K562 (cell line): ENCODE measurements around the gene CELF4. TPM values are rescaled to one million over a fixed set of nuclear protein-coding genes. Genes with fewer than 3 reads are reported as not detected.

Experiments used
- ATAC-seq: fragments of 200-7000 bp; cut with Tn5 transposase; 3 replicates; pipeline ENCODE4 v1.9.1; 2020; ENCODE audit warnings: moderate library complexity
- BruUV-seq: library from RNA; stranded (reverse); fragments of 400-500 nt; replicated peaks from 2 replicates; lab custom pipeline; 2021; lab: Mats Ljungman, UMichigan
- CTCF ChIA-PET: fragments of 300-600 bp; formaldehyde crosslinking; extraction: SDS; loops from one replicate; lab custom pipeline; 2021; ENCODE audit warnings: low intra/inter-chr PET ratio; lab: Yijun Ruan, JAX
- POLR2A ChIA-PET: fragments of 300-600, 350-650 bp; sonication (Branson Sonifier 250); formaldehyde crosslinking; extraction: SDS; loops from one replicate; lab custom pipeline; 2021; ENCODE audit warnings: antibody characterized with exemption, inconsistent platforms; lab: Yijun Ruan, JAX
- DNase-seq, 4 experiments: peaks; one replicate each; pipeline versions ENCODE4 v3.0.0 to v3.0.0-alpha.2; 2011 to 2018; ENCODE audit warnings: low spot score in 3 of 4, mixed read lengths in 3 of 4; ENCODE audit errors: extremely low read depth in 1 of 4
- FAIRE-seq: peaks from 2 replicates; lab custom pipeline; 2011; peaks lifted over from hg19 to GRCh38; lab: Jason Lieb, UNC
- H2AFZ ChIP-seq: 2 replicates; pipeline ENCODE4 v1.6.0; 2011; ENCODE audit warnings: low read depth, low read length, control low read depth, inconsistent platforms
- H3K27ac ChIP-seq: fragments of 200-600 bp; 3 replicates; pipeline ENCODE4 v1.8.0; 2011; ENCODE audit warnings: low read depth, mild to moderate bottlenecking, control low read depth, inconsistent platforms, low read length, moderate library complexity, mixed read lengths; ENCODE audit errors: extremely low read depth
- H3K27me3 ChIP-seq, 2 experiments: fragments of 300-600 bp in 1 of 2; 2 replicates in 1 of 2; 3 replicates in 1 of 2; pipeline versions ENCODE4 v1.6.0 to v1.8.0; 2011; ENCODE audit warnings: inconsistent platforms in 2 of 2, low read length in 2 of 2, mild to moderate bottlenecking in 1 of 2, mixed read lengths in 1 of 2, moderate library complexity in 1 of 2; ENCODE audit not compliant: control insufficient read depth in 2 of 2, insufficient read depth in 2 of 2
- H3K36me3 ChIP-seq: fragments of 300-600 bp; 3 replicates; pipeline ENCODE4 v1.8.0; 2011; ENCODE audit warnings: mild to moderate bottlenecking, low read length, inconsistent platforms; ENCODE audit not compliant: control insufficient read depth, insufficient read depth
- H3K4me1 ChIP-seq, 2 experiments: fragments of 200-600 bp in 1 of 2; replicated peaks in 1 of 2; 2 replicates in 1 of 2; 3 replicates in 1 of 2; pipeline versions ENCODE4 v1.5.1 to v1.8.0; 2011; ENCODE audit warnings: inconsistent platforms in 2 of 2, low read length in 2 of 2, mild to moderate bottlenecking in 1 of 2, mixed read lengths in 1 of 2, moderate library complexity in 1 of 2; ENCODE audit not compliant: control insufficient read depth in 2 of 2, insufficient read depth in 2 of 2
- H3K4me2 ChIP-seq: 2 replicates; pipeline ENCODE4 v1.6.1; 2011; ENCODE audit warnings: low read length, control low read depth, inconsistent platforms, mixed read lengths; ENCODE audit not compliant: insufficient read depth
- H3K4me3 ChIP-seq: fragments of 200-600 bp; sonication (generic), shearing (Covaris generic); 2 replicates; pipeline ENCODE4 v1.5.1; 2016; ENCODE audit warnings: control low read depth, inconsistent platforms
- H3K79me2 ChIP-seq: fragments of 200-600 bp; 3 replicates; pipeline ENCODE4 v1.8.0; 2011; ENCODE audit warnings: low read length, inconsistent platforms; ENCODE audit not compliant: control insufficient read depth, insufficient read depth
- H3K9ac ChIP-seq, 2 experiments: 2 replicates each; pipeline versions ENCODE4 v1.6.0 to v1.6.1; 2011; ENCODE audit warnings: low read depth in 2 of 2, low read length in 2 of 2, control low read depth in 1 of 2, inconsistent platforms in 1 of 2, mild to moderate bottlenecking in 1 of 2, mixed read lengths in 1 of 2; ENCODE audit not compliant: insufficient read depth in 1 of 2
- H3K9me1 ChIP-seq: one replicate; pipeline ENCODE4 v1.6.0; 2011; ENCODE audit warnings: inconsistent platforms, mild to moderate bottlenecking, low read length, moderate library complexity; ENCODE audit not compliant: control insufficient read depth, insufficient read depth
- H3K9me3 ChIP-seq: replicated peaks from 2 replicates; pipeline ENCODE4 v1.5.1; 2011; ENCODE audit warnings: low read depth, low read length, inconsistent platforms; ENCODE audit not compliant: control insufficient read depth, insufficient read depth
- H4K20me1 ChIP-seq: replicated peaks from 2 replicates; pipeline ENCODE4 v1.6.1; 2011; ENCODE audit warnings: low read length, inconsistent platforms, mixed read lengths; ENCODE audit not compliant: control insufficient read depth, insufficient read depth
- CAMTA2 ChIP-seq: fragments of 250-450 bp; sonication (Bioruptor Pico); conservative IDR thresholded peaks from 2 replicates; pipeline ENCODE4 v1.5.1; 2022
- CHAMP1 ChIP-seq: fragments of 450-650 bp; IDR thresholded peaks from 2 replicates; pipeline ENCODE4 v1.6.1; 2016; ENCODE audit warnings: mild to moderate bottlenecking
- FOXK1 ChIP-seq: sonication (generic); formaldehyde crosslinking; IDR thresholded peaks from 2 replicates; pipeline ENCODE4 v1.8.0; 2022; ENCODE audit warnings: missing genetic modification reagents, mild to moderate bottlenecking, borderline replicate concordance
- GTF2E2 ChIP-seq: fragments of 200-800 bp; sonication (Bioruptor generic); IDR thresholded peaks from 2 replicates; pipeline ENCODE4 v1.6.1; 2016; ENCODE audit warnings: missing genetic modification characterization, missing compliant biosample characterization
- PPARD ChIP-seq: fragments of 250-450 bp; sonication (Bioruptor Pico); IDR thresholded peaks from 2 replicates; pipeline ENCODE4 v1.8.0; 2022; ENCODE audit warnings: inconsistent platforms, mild to moderate bottlenecking, moderate library complexity
- PYGO2 ChIP-seq: fragments of 450-650 bp; IDR thresholded peaks from 2 replicates; pipeline ENCODE4 v1.6.1; 2016; ENCODE audit warnings: mild to moderate bottlenecking, missing genetic modification characterization, moderate library complexity, missing compliant biosample characterization
- RAD21 ChIP-seq, 2 experiments: fragments of 250-450 bp in 1 of 2; fragments of 450-650 bp in 1 of 2; sonication (Bioruptor Pico) in 1 of 2; formaldehyde crosslinking in 1 of 2; IDR thresholded peaks in 1 of 2; conservative IDR thresholded peaks in 1 of 2; 2 replicates each; pipeline versions ENCODE4 v1.4.0 to v1.8.0; 2020 to 2022; ENCODE audit warnings: mild to moderate bottlenecking in 2 of 2, moderate library complexity in 1 of 2
- TCF7 ChIP-seq: sonication (generic); IDR thresholded peaks from 2 replicates; pipeline ENCODE4 v1.6.1; 2016; ENCODE audit warnings: antibody characterized with exemption, borderline replicate concordance
- ZNF318 ChIP-seq, 2 experiments: fragments of 450-650 bp; IDR thresholded peaks; 2 replicates each; pipeline ENCODE4 v1.6.1; 2016; ENCODE audit warnings: mild to moderate bottlenecking in 2 of 2, borderline replicate concordance in 1 of 2, low read depth in 1 of 2, moderate library complexity in 1 of 2
- WGBS: fragments of 100-300 bp; shearing (Covaris generic); methylation state at CpG from one replicate; pipeline ENCODE4 v1.1.6; 2016; ENCODE audit warnings: low coverage, mixed read lengths; ENCODE audit not compliant: insufficient coverage; ENCODE audit errors: missing lambda C conversion rate; 5-methylcytosine and 5-hydroxymethylcytosine counted together
- in situ Hi-C: fragments of 300-500 bp; cut with MboI; formaldehyde crosslinking; loops from 4 replicates; pipeline ENCODE4 v1.15.0; 2018; ENCODE audit warnings: inconsistent platforms, mixed read lengths
- intact Hi-C: fragments of 100-400 bp; cut with micrococcal nuclease; formaldehyde crosslinking; loops from 2 replicates; pipeline ENCODE4 v1.14.2; 2022
- polyA plus RNA-seq, 8 experiments: library from polyadenylated mRNA; depleted of rRNA in 4 of 8; stranded (reverse) in 5 of 8; unstranded in 3 of 8; fragments of >200 nt; fragmentation: Nextera tagmentation in 2 of 8; fragmentation: Illumina TruSeq in 1 of 8; extraction: Ambion mirVana in 2 of 8; extraction: Trizol in 1 of 8; gene quantifications; 2 replicates each; pipeline versions ENCODE4 v1.2.1 to v1.2.3, GENCODE V29; 2011 to 2014; ENCODE audit warnings: inconsistent platforms in 1 of 8, missing spikeins in 1 of 8
- total RNA-seq, 7 experiments: library from RNA; depleted of rRNA in 6 of 7; stranded (reverse); fragments of >200 nt in 6 of 7; fragmentation: Illumina TruSeq in 2 of 7; extraction: Trizol in 2 of 7; gene quantifications; 2 replicates each; pipeline versions ENCODE4 v1.2.1 to v1.2.3, GENCODE V29; 2011 to 2021; ENCODE audit warnings: low replicate concordance in 1 of 7

The CELF4 gene
- total and polyA plus RNA-seq, 9 of the 15 experiments (the other 6 are each of a cell fraction or from before 2014, with no cell fraction given) = 0.04 to 0.24 (median 0.07) TPM; not detected in 3

GRCh38 chr18:37553633-37554398 is 11.8 kb downstream of the CELF4 start (continued):
- peak in 1 of 2 experiments; percentile 29; a peak in 1 of 4 replicates for TF ChIP-seq RAD21 (CRISPR knock-in tag; conservative IDR thresholded peaks at IDR 0.05 in 1 of 2, IDR thresholded peaks at IDR 0.05 in 1 of 2)

DNA sequence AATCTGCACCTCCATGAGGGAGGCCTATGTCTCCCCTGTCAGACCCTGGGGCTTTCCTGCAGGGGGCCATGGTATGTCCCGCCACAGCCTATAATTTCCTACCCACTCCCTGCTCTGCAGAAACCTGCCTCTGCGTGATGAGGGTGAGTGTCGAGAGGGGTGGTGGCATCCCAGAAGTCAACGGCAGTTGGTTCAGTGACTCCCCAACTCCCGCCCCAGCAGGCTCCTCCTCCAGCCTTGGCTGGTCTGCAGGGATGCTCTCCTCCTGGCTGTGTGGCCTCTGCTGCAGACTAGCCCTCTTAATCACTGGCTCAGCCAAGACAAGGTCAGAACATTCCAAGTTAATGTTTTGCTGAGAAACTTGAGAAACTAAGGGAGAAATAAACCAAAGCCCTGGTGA is 13.3 kb downstream of the CELF4 start:
- FAIRE-seq (no peak), ATAC-seq (no peak), DNase-seq (no peak)
- H3K4me2 ChIP-seq = no peak overlapping the region
- H3K9me3 ChIP-seq = no peaks in the 10 kb centered on the region
- no peaks in the 10 kb centered on the region for H3K36me3 ChIP-seq
- ChIA-PET CTCF (no interaction called here), POLR2A (no interaction called here)
- no peak overlapping the region for H2AFZ ChIP-seq
- intact Hi-C loops = no loop called here
- no peak overlapping the region for H3K27ac ChIP-seq
- H3K79me2 ChIP-seq = no peaks in the 10 kb centered on the region
- BruUV-seq = no TSS peak
- no peaks in the 10 kb centered on the region for H4K20me1 ChIP-seq
- no peak overlapping the region for H3K4me3 ChIP-seq
- H3K27me3 ChIP-seq = no peaks in the 10 kb centered on the region
- no peaks in the 10 kb centered on the region for H3K9me1 ChIP-seq
- H3K4me1 ChIP-seq = no peaks in the 10 kb centered on the region
- no peak overlapping the region for H3K9ac ChIP-seq
- in situ Hi-C loops = no loop called here
- WGBS = 4% methylated on average over 5 of the region's 5 CpGs
- TF ChIP-seq TCF7 (no peak), FOXK1 (CRISPR knock-in tag) (no peak), PPARD (CRISPR knock-in tag) (no peak), GTF2E2 (tag) (no peak), PYGO2 (tag) (no peak), ZNF318 (IDR thresholded peaks at IDR 0.05; ENCODE audit: borderline replicate concordance in 1 of 2, low read depth in 1 of 2) (no peak), CAMTA2 (CRISPR knock-in tag) (no peak), CHAMP1 (no peak)
